ENCODE measurements around the gene RAB25.

Gene RAB25

DNA sequence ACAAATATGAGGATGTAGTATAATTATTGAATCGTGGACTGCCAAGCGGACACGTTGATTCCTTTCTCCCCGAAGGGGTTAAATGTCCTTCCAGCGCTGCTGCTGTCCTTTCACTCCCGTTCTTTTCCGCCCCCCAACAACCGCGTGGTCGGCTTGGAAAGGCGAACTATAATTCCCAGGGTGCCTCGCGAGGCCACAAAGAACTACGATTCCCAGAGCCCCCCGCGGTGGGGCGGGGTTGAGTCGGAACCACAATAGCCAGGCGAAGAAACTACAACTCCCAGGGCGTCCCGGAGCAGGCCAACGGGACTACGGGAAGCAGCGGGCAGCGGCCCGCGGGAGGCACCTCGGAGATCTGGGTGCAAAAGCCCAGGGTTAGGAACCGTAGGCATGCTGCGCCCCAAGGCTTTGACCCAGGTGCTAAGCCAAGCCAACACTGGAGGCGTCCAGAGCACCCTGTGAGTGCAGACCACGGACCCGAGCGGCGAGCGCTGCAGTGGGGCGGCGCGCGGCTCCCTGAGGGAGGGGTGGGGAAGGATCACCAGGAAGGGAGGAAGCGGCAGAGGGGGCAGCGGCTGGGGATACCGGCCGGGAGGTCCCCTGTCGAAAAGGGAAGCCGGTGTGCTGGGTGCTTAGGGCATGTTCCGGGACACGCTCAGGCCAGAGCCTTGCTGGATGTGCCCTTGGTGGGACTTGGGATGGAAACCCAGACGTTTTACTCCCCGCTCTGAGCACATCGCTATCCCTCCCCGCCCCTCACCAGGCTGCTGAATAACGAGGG is 6.3 kb upstream of the RAB25 start, which contains the start of gene LAMTOR2 (continued):
- TF ChIP-seq ZBTB20 (tag by site-specific recombination; IDR thresholded peaks at IDR 0.05) (peak; percentile 98), ZNF223 (tag by site-specific recombination; IDR thresholded peaks at IDR 0.05) (0 out of 2 replicates have a peak, but pooled peaks have one; percentile 20), KLF1 (tag by site-specific recombination; IDR thresholded peaks at IDR 0.05) (peak; percentile 64), ZNF629 (tag by site-specific recombination; IDR thresholded peaks at IDR 0.05) (peak; percentile 56), YY2 (tag by site-specific recombination; IDR thresholded peaks at IDR 0.05) (0 out of 2 replicates have a peak, but pooled peaks have one; percentile 18), OVOL3 (tag by site-specific recombination; IDR thresholded peaks at IDR 0.05) (0 out of 2 replicates have a peak, but pooled peaks have one; percentile 37), ZNF626 (tag by site-specific recombination; IDR thresholded peaks at IDR 0.05) (no peak), ZNF610 (tag by site-specific recombination; IDR thresholded peaks at IDR 0.05; ENCODE audit: borderline replicate concordance) (peak; percentile 66), ZFHX2 (tag by site-specific recombination; conservative IDR thresholded peaks at IDR 0.05) (0 out of 2 replicates have a peak, but pooled peaks have one; percentile 2), TRIM28 (IDR thresholded peaks at IDR 0.05; ENCODE audit: borderline replicate concordance, low read length) (peak; percentile 40; the same call in 1 of the 2 replicates), ZNF24 (tag by site-specific recombination; IDR thresholded peaks at IDR 0.05) (0 out of 2 replicates have a peak, but pooled peaks have one; percentile 72), ZNF76 (tag by site-specific recombination; IDR thresholded peaks at IDR 0.05; ENCODE audit: borderline replicate concordance, low read depth) (peak; percentile 99), ZNF214 (tag by site-specific recombination; IDR thresholded peaks at IDR 0.05; ENCODE audit: borderline replicate concordance) (no peak), KLF16 (tag by site-specific recombination; IDR thresholded peaks at IDR 0.05) (peak; percentile 88), ZNF747 (tag by site-specific recombination; IDR thresholded peaks at IDR 0.05) (no peak), MZF1 (tag by site-specific recombination; IDR thresholded peaks at IDR 0.05; ENCODE audit: borderline replicate concordance) (no peak; the same call in 1 of the 2 replicates), ZNF658 (tag by site-specific recombination; IDR thresholded peaks at IDR 0.05) (no peak), ZNF623 (tag by site-specific recombination; IDR thresholded peaks at IDR 0.05) (0 out of 2 replicates have a peak, but pooled peaks have one; percentile 3), TCF7L2 (IDR thresholded peaks at IDR 0.05; ENCODE audit: borderline replicate concordance, low read depth, low read length) (no peak; the same call in 1 of the 2 replicates)
- TF ChIP-seq, protein P1, sequence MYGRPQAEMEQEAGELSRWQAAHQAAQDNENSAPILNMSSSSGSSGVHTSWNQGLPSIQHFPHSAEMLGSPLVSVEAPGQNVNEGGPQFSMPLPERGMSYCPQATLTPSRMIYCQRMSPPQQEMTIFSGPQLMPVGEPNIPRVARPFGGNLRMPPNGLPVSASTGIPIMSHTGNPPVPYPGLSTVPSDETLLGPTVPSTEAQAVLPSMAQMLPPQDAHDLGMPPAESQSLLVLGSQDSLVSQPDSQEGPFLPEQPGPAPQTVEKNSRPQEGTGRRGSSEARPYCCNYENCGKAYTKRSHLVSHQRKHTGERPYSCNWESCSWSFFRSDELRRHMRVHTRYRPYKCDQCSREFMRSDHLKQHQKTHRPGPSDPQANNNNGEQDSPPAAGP (tag by site-specific recombination; IDR thresholded peaks at IDR 0.05): peak; percentile 77
- TF ChIP-seq, protein P2, sequence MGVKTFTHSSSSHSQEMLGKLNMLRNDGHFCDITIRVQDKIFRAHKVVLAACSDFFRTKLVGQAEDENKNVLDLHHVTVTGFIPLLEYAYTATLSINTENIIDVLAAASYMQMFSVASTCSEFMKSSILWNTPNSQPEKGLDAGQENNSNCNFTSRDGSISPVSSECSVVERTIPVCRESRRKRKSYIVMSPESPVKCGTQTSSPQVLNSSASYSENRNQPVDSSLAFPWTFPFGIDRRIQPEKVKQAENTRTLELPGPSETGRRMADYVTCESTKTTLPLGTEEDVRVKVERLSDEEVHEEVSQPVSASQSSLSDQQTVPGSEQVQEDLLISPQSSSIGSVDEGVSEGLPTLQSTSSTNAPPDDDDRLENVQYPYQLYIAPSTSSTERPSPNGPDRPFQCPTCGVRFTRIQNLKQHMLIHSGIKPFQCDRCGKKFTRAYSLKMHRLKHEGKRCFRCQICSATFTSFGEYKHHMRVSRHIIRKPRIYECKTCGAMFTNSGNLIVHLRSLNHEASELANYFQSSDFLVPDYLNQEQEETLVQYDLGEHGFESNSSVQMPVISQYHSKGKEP (tag by site-specific recombination; IDR thresholded peaks at IDR 0.05): 0 out of 2 replicates have a peak, but pooled peaks have one; percentile 14
- TF ChIP-seq, protein P3, sequence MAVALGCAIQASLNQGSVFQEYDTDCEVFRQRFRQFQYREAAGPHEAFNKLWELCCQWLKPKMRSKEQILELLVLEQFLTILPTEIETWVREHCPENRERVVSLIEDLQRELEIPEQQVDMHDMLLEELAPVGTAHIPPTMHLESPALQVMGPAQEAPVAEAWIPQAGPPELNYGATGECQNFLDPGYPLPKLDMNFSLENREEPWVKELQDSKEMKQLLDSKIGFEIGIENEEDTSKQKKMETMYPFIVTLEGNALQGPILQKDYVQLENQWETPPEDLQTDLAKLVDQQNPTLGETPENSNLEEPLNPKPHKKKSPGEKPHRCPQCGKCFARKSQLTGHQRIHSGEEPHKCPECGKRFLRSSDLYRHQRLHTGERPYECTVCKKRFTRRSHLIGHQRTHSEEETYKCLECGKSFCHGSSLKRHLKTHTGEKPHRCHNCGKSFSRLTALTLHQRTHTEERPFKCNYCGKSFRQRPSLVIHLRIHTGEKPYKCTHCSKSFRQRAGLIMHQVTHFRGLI (tag by site-specific recombination; IDR thresholded peaks at IDR 0.05): peak; percentile 55; the same call in 1 of the 2 replicates
- TF ChIP-seq, protein P4, sequence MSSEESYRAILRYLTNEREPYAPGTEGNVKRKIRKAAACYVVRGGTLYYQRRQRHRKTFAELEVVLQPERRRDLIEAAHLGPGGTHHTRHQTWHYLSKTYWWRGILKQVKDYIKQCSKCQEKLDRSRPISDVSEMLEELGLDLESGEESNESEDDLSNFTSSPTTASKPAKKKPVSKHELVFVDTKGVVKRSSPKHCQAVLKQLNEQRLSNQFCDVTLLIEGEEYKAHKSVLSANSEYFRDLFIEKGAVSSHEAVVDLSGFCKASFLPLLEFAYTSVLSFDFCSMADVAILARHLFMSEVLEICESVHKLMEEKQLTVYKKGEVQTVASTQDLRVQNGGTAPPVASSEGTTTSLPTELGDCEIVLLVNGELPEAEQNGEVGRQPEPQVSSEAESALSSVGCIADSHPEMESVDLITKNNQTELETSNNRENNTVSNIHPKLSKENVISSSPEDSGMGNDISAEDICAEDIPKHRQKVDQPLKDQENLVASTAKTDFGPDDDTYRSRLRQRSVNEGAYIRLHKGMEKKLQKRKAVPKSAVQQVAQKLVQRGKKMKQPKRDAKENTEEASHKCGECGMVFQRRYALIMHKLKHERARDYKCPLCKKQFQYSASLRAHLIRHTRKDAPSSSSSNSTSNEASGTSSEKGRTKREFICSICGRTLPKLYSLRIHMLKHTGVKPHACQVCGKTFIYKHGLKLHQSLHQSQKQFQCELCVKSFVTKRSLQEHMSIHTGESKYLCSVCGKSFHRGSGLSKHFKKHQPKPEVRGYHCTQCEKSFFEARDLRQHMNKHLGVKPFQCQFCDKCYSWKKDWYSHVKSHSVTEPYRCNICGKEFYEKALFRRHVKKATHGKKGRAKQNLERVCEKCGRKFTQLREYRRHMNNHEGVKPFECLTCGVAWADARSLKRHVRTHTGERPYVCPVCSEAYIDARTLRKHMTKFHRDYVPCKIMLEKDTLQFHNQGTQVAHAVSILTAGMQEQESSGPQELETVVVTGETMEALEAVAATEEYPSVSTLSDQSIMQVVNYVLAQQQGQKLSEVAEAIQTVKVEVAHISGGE (tag by site-specific recombination; conservative IDR thresholded peaks at IDR 0.05; ENCODE audit: low read depth): peak; percentile 88
- TF ChIP-seq, protein P5, sequence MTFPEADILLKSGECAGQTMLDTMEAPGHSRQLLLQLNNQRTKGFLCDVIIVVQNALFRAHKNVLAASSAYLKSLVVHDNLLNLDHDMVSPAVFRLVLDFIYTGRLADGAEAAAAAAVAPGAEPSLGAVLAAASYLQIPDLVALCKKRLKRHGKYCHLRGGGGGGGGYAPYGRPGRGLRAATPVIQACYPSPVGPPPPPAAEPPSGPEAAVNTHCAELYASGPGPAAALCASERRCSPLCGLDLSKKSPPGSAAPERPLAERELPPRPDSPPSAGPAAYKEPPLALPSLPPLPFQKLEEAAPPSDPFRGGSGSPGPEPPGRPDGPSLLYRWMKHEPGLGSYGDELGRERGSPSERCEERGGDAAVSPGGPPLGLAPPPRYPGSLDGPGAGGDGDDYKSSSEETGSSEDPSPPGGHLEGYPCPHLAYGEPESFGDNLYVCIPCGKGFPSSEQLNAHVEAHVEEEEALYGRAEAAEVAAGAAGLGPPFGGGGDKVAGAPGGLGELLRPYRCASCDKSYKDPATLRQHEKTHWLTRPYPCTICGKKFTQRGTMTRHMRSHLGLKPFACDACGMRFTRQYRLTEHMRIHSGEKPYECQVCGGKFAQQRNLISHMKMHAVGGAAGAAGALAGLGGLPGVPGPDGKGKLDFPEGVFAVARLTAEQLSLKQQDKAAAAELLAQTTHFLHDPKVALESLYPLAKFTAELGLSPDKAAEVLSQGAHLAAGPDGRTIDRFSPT (tag by site-specific recombination; IDR thresholded peaks at IDR 0.05): peak; percentile 93
- TF ChIP-seq, protein P6, sequence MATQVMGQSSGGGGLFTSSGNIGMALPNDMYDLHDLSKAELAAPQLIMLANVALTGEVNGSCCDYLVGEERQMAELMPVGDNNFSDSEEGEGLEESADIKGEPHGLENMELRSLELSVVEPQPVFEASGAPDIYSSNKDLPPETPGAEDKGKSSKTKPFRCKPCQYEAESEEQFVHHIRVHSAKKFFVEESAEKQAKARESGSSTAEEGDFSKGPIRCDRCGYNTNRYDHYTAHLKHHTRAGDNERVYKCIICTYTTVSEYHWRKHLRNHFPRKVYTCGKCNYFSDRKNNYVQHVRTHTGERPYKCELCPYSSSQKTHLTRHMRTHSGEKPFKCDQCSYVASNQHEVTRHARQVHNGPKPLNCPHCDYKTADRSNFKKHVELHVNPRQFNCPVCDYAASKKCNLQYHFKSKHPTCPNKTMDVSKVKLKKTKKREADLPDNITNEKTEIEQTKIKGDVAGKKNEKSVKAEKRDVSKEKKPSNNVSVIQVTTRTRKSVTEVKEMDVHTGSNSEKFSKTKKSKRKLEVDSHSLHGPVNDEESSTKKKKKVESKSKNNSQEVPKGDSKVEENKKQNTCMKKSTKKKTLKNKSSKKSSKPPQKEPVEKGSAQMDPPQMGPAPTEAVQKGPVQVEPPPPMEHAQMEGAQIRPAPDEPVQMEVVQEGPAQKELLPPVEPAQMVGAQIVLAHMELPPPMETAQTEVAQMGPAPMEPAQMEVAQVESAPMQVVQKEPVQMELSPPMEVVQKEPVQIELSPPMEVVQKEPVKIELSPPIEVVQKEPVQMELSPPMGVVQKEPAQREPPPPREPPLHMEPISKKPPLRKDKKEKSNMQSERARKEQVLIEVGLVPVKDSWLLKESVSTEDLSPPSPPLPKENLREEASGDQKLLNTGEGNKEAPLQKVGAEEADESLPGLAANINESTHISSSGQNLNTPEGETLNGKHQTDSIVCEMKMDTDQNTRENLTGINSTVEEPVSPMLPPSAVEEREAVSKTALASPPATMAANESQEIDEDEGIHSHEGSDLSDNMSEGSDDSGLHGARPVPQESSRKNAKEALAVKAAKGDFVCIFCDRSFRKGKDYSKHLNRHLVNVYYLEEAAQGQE (tag by site-specific recombination; IDR thresholded peaks at IDR 0.05): peak; percentile 73

Measured in HEK293 (cell line).